K562 treated with DMSO at 1 percent for 4 hours (cell line): ENCODE measurements around the gene DSCAM. TPM values are rescaled to one million over a fixed set of nuclear protein-coding genes. Genes with fewer than 3 reads are reported as not detected.

Experiments used
- total RNA-seq: library from RNA; unstranded; fragments of 300-600 nt; gene quantifications from 2 replicates; pipeline ENCODE4 v1.2.3, GENCODE V29; 2022; ENCODE audit not compliant: insufficient read depth

Gene DSCAM
- not detected in 2 replicates for total RNA-seq

GRCh38 chr21:40846587-40847411, at the start of gene DSCAM:
DSCAM (minus strand) TSS chr21:40847158; CDS start chr21:40846661, 497 bp downstream.

